Transverse colon (tissue), 4 donors: ENCODE measurements around the gene PLEKHA7. TPM values are rescaled to one million over a fixed set of nuclear protein-coding genes. Genes with fewer than 3 reads are reported as not detected.

ENCODE experiments used
- DNase-seq: peaks from one replicate; pipeline ENCODE4 v3.0.0-alpha.2; 2019
- H3K27ac ChIP-seq, 4 donors: fragments of 200-600 bp; sonication (generic); 2 replicates each; pipeline ENCODE4 v1.5.1; 2016 to 2018; ENCODE audit warnings: inconsistent platforms in 4 of 4
- H3K27me3 ChIP-seq: fragments of 200-600 bp; sonication (generic); 2 replicates; pipeline ENCODE4 v1.5.1; 2017; ENCODE audit warnings: inconsistent platforms
- H3K36me3 ChIP-seq, 4 donors: fragments of 200-600 bp; sonication (generic); 2 replicates each; pipeline ENCODE4 v1.5.1; 2017 to 2019; ENCODE audit warnings: inconsistent platforms in 4 of 4
- H3K4me1 ChIP-seq, 4 donors: fragments of 200-600 bp; sonication (generic); 2 replicates each; pipeline ENCODE4 v1.5.1; 2017 to 2020; ENCODE audit warnings: inconsistent platforms in 4 of 4
- H3K4me3 ChIP-seq, 4 donors: fragments of 200-600 bp; sonication (generic); 1 replicate in 1 of 4; 2 replicates in 3 of 4; pipeline versions ENCODE4 v1.5.1 to v1.6.1; 2017 to 2019; ENCODE audit warnings: inconsistent platforms in 4 of 4
- H3K9me3 ChIP-seq, 2 donors: fragments of 200-600 bp; sonication (generic); 2 replicates each; pipeline ENCODE4 v1.5.1; 2017 to 2019; ENCODE audit warnings: inconsistent platforms in 2 of 2
- CTCF ChIP-seq, 5 experiments: fragments of 200-600 bp in 3 of 5; fragments of 450-650 bp in 2 of 5; sonication (generic) in 3 of 5; IDR thresholded peaks; 1 replicate in 2 of 5; 2 replicates in 3 of 5; pipeline ENCODE4 v1.5.1; 2016 to 2017; ENCODE audit warnings: antibody characterized with exemption in 5 of 5, inconsistent platforms in 3 of 5, mild to moderate bottlenecking in 2 of 5, moderate library complexity in 1 of 5
- EP300 ChIP-seq: sonication (generic); formaldehyde crosslinking; IDR thresholded peaks from one replicate; pipeline ENCODE4 v1.6.1; 2017; ENCODE audit warnings: antibody characterized with exemption, low read depth
- POLR2A ChIP-seq: fragments of 450-650 bp; IDR thresholded peaks from one replicate; pipeline ENCODE4 v1.6.1; 2016; ENCODE audit warnings: antibody characterized with exemption, mild to moderate bottlenecking, moderate library complexity
- POLR2AphosphoS5 ChIP-seq, 3 donors: sonication (generic); formaldehyde crosslinking; IDR thresholded peaks; one replicate each; pipeline ENCODE4 v1.6.1; 2016; ENCODE audit warnings: antibody characterized with exemption in 3 of 3
- WGBS, 2 donors: methylation state at CpG; one replicate each; pipeline ENCODE4 v1.1.5; 2018; ENCODE audit warnings: low coverage in 1 of 2; 5-methylcytosine and 5-hydroxymethylcytosine counted together
- in situ Hi-C, 4 donors: fragments of 200-750 bp; cut with MboI; loops; one replicate each; pipeline versions ENCODE4 v1.15.0 to v1.15.1; 2017; ENCODE audit warnings: low sequenced_read_pairs in 3 of 4, low pct_ligation_motif_present in 1 of 4, low pct_unique_long_range_greater_than_20kb in 1 of 4
- intact Hi-C: fragments of 100-400 bp; cut with DNase I; formaldehyde crosslinking; loops from one replicate; pipeline ENCODE4 v1.15.1; 2023; ENCODE audit warnings: low total_unique reads
- total RNA-seq, 4 donors: library from RNA; depleted of rRNA; stranded (reverse); fragments of >200 nt; gene quantifications; one replicate each; pipeline ENCODE4 v1.1.0, GENCODE V29; 2016

The PLEKHA7 gene
- total RNA-seq, 4 donors from 2014 or later, result 109 to 243 (median 114) TPM

GRCh38 chr11:16992846-16993245, 21.4 kb downstream of the PLEKHA7 start:
- H3K4me1 ChIP-seq, result peaks cover 12 to 64% (median 36%) of the 10 kb centered on the region in 4 donors
- H3K27me3 ChIP-seq, result no peaks in the 10 kb centered on the region
- no peaks in the 10 kb centered on the region for H3K36me3 ChIP-seq
- no peak for TF ChIP-seq POLR2A
- no peak for TF ChIP-seq EP300
- TF ChIP-seq POLR2AphosphoS5 (IDR thresholded peaks at IDR 0.05), result no peak
- TF ChIP-seq CTCF (IDR thresholded peaks at IDR 0.05), result no peak
- H3K4me3 ChIP-seq, result no peak overlapping the region
- WGBS, 2 donors, result 94 to 100% methylated on average over 2 to 3 of the region's 3 CpGs
- DNase-seq, result no peak
- in situ Hi-C loops, result no loop called here
- H3K27ac ChIP-seq, result peak overlapping the region in 3 of 4 donors; percentile 37 to 55 (median 41)
- no peaks in the 10 kb centered on the region for H3K9me3 ChIP-seq
- intact Hi-C loops, result no loop called here

GRCh38 chr11:16989554-16989953, 24.7 kb downstream of the PLEKHA7 start:
- DNase-seq, result no peak
- in situ Hi-C loops, result no loop called here
- intact Hi-C loops, result no loop called here
- Histone ChIP-seq H3K4me1 (peaks cover 13 to 68% (median 41%) of the 10 kb centered on the region in 4 donors), H3K9me3 (no peaks in the 10 kb centered on the region), H3K27ac (peak overlapping the region in 2 of 4 donors; percentile 83 to 90), H3K4me3 (no peak overlapping the region), H3K27me3 (no peaks in the 10 kb centered on the region), H3K36me3 (no peaks in the 10 kb centered on the region)
- TF ChIP-seq CTCF (IDR thresholded peaks at IDR 0.05) (no peak), POLR2A (no peak), POLR2AphosphoS5 (IDR thresholded peaks at IDR 0.05) (no peak), EP300 (no peak)
- WGBS, 2 donors, result 89% methylated on average over 2 of the region's 2 CpGs; no CpG with 5 or more reads in 1 of the 2 donors

GRCh38 chr11:16987205-16987568, 27.0 kb downstream of the PLEKHA7 start:
- WGBS, 2 donors, result 52% methylated on average over 6 of the region's 6 CpGs; no CpG with 5 or more reads in 1 of the 2 donors
- Histone ChIP-seq H3K4me1 (peaks cover 13 to 54% (median 36%) of the 10 kb centered on the region in 4 donors), H3K4me3 (no peak overlapping the region), H3K27me3 (no peaks in the 10 kb centered on the region), H3K9me3 (no peaks in the 10 kb centered on the region), H3K36me3 (no peaks in the 10 kb centered on the region), H3K27ac (peak overlapping the region; percentile 83 to 90 (median 86))
- intact Hi-C loops, result no loop called here
- TF ChIP-seq EP300 (peak; percentile 56), POLR2AphosphoS5 (IDR thresholded peaks at IDR 0.05) (peak; percentile 21 to 86 (median 72)), POLR2A (peak; percentile 63), CTCF (IDR thresholded peaks at IDR 0.05) (no peak)
- DNase-seq, result peak; percentile 82
- in situ Hi-C loops, result no loop called here

- Histone ChIP-seq H3K4me1 (peaks cover 13 to 54% (median 36%) of the 10 kb centered on the region in 4 donors), H3K4me3 (peak overlapping the region in 1 of 4 donors; percentile 11), H3K27ac (peak overlapping the region; percentile 83 to 90 (median 86)), H3K9me3 (no peaks in the 10 kb centered on the region), H3K27me3 (no peaks in the 10 kb centered on the region), H3K36me3 (no peaks in the 10 kb centered on the region)
- in situ Hi-C loops (no loop called here), intact Hi-C loops (no loop called here)
- TF ChIP-seq POLR2AphosphoS5 (IDR thresholded peaks at IDR 0.05) (peak in 1 of 3 donors; percentile 14), EP300 (no peak), POLR2A (no peak), CTCF (IDR thresholded peaks at IDR 0.05) (peak in 3 of 5 experiments; percentile 8 to 68 (median 61))
- peak; percentile 92 for DNase-seq
- WGBS, 2 donors, result 36% methylated on average over 5 of the region's 5 CpGs; no CpG with 5 or more reads in 1 of the 2 donors
Observed at GRCh38 chr11:16986434-16987204, 27.6 kb downstream of the PLEKHA7 start.
